WTC11 (cell line): ENCODE results near the gene AMPD3. TPM values are rescaled to one million over a fixed set of nuclear protein-coding genes. Genes with fewer than 3 reads are reported as not detected.

ENCODE experiments used
- ATAC-seq: fragments of 200-7000 bp; cut with Tn5 transposase; 2 replicates; pipeline ENCODE4 v1.10.0; 2021; ENCODE audit warnings: mild to moderate bottlenecking, moderate library complexity
- CTCF ChIA-PET: fragments of 300-600 bp; sonication (Branson Sonifier 250); formaldehyde crosslinking; loops from one replicate; lab custom pipeline; 2021; ENCODE audit warnings: antibody characterized with exemption; lab: Charles Lee
- POLR2A ChIA-PET: fragments of 350-600 bp; sonication (Branson Sonifier 250); formaldehyde crosslinking; loops from one replicate; lab custom pipeline; 2021; ENCODE audit warnings: antibody characterized with exemption; lab: Charles Lee
- DNase-seq: peaks from one replicate; pipeline ENCODE4 v3.0.0; 2021; ENCODE audit warnings: low spot score
- H3K27ac Mint-ChIP-seq: 2 replicates; pipeline ENCODE4 v1.8.0; 2021; ENCODE audit warnings: mixed read lengths
- H3K27me3 Mint-ChIP-seq: 2 replicates; pipeline ENCODE4 v1.8.0; 2021; ENCODE audit warnings: low read depth, mild to moderate bottlenecking, moderate library complexity, mixed read lengths
- H3K36me3 Mint-ChIP-seq: 2 replicates; pipeline ENCODE4 v1.8.0; 2021; ENCODE audit warnings: mixed read lengths
- H3K4me1 Mint-ChIP-seq: 2 replicates; pipeline ENCODE4 v1.8.0; 2022; ENCODE audit warnings: mixed read lengths
- H3K4me3 Mint-ChIP-seq: 2 replicates; pipeline ENCODE4 v1.8.0; 2021; ENCODE audit warnings: mild to moderate bottlenecking, moderate library complexity, mixed read lengths
- H3K9me3 Mint-ChIP-seq: 2 replicates; pipeline ENCODE4 v1.8.0; 2021; ENCODE audit warnings: mixed read lengths
- ARID4B ChIP-seq: sonication (generic); formaldehyde crosslinking; IDR thresholded peaks from 2 replicates; pipeline ENCODE4 v1.8.0; 2023; ENCODE audit warnings: missing genetic modification reagents, mild to moderate bottlenecking, borderline replicate concordance
- ATF2 ChIP-seq: sonication (generic); formaldehyde crosslinking; IDR thresholded peaks from 2 replicates; pipeline ENCODE4 v1.8.1; 2022; ENCODE audit warnings: low read depth, missing genetic modification reagents, borderline replicate concordance
- CREM ChIP-seq: sonication (generic); formaldehyde crosslinking; IDR thresholded peaks from 2 replicates; pipeline ENCODE4 v1.8.1; 2022; ENCODE audit warnings: mild to moderate bottlenecking, missing genetic modification reagents, moderate library complexity
- ELF4 ChIP-seq: sonication (generic); formaldehyde crosslinking; IDR thresholded peaks from 2 replicates; pipeline ENCODE4 v1.8.1; 2022; ENCODE audit warnings: low read depth, mild to moderate bottlenecking, moderate library complexity, missing genetic modification reagents
- EMX1 ChIP-seq: fragments of 250-450 bp; sonication (Bioruptor Pico); IDR thresholded peaks from 2 replicates; pipeline ENCODE4 v1.8.0; 2021; ENCODE audit warnings: mild to moderate bottlenecking
- ETV6 ChIP-seq: sonication (generic); formaldehyde crosslinking; IDR thresholded peaks from 2 replicates; pipeline ENCODE4 v1.8.1; 2022; ENCODE audit warnings: mild to moderate bottlenecking, missing genetic modification reagents
- FOXP1 ChIP-seq: sonication (generic); formaldehyde crosslinking; IDR thresholded peaks from 2 replicates; pipeline ENCODE4 v1.8.0; 2022; ENCODE audit warnings: missing genetic modification reagents, mild to moderate bottlenecking, moderate library complexity, borderline replicate concordance
- FOXP4 ChIP-seq: sonication (generic); formaldehyde crosslinking; IDR thresholded peaks from 2 replicates; pipeline ENCODE4 v1.8.0; 2022; ENCODE audit warnings: mild to moderate bottlenecking, missing genetic modification reagents
- GTF2I ChIP-seq: fragments of 250-450 bp; sonication (Bioruptor Pico); conservative IDR thresholded peaks from 2 replicates; pipeline ENCODE4 v1.4.0; 2021; ENCODE audit warnings: mild to moderate bottlenecking
- OVOL2 ChIP-seq: fragments of 250-450 bp; sonication (Bioruptor Pico); IDR thresholded peaks from 2 replicates; pipeline ENCODE4 v1.9.0; 2021; ENCODE audit warnings: mild to moderate bottlenecking, borderline replicate concordance
- PRRX2 ChIP-seq: fragments of 250-450 bp; sonication (Bioruptor Pico); IDR thresholded peaks from 2 replicates; pipeline ENCODE4 v1.8.0; 2021; ENCODE audit warnings: mild to moderate bottlenecking
- SMAD3 ChIP-seq: sonication (generic); formaldehyde crosslinking; IDR thresholded peaks from 2 replicates; pipeline ENCODE4 v1.8.0; 2022; ENCODE audit warnings: missing genetic modification reagents, mild to moderate bottlenecking, borderline replicate concordance
- SMAD4 ChIP-seq: sonication (generic); formaldehyde crosslinking; IDR thresholded peaks from 2 replicates; pipeline ENCODE4 v1.8.0; 2022; ENCODE audit warnings: mild to moderate bottlenecking, missing genetic modification reagents
- USF1 ChIP-seq: sonication (generic); formaldehyde crosslinking; IDR thresholded peaks from 2 replicates; pipeline ENCODE4 v1.8.0; 2022; ENCODE audit warnings: mild to moderate bottlenecking, missing genetic modification reagents
- ZBTB21 ChIP-seq: sonication (generic); formaldehyde crosslinking; IDR thresholded peaks from 2 replicates; pipeline ENCODE4 v1.8.1; 2023; ENCODE audit warnings: mild to moderate bottlenecking, missing genetic modification reagents, borderline replicate concordance
- ZNF121 ChIP-seq: sonication (generic); formaldehyde crosslinking; IDR thresholded peaks from 2 replicates; pipeline ENCODE4 v1.8.0; 2023; ENCODE audit warnings: missing genetic modification reagents
- ZNF396 ChIP-seq: fragments of 250-450 bp; sonication (Bioruptor Pico); IDR thresholded peaks from 2 replicates; pipeline ENCODE4 v1.8.0; 2021; ENCODE audit warnings: mild to moderate bottlenecking, moderate library complexity, borderline replicate concordance
- ZNF416 ChIP-seq: fragments of 250-450 bp; sonication (Bioruptor Pico); IDR thresholded peaks from 2 replicates; pipeline ENCODE4 v1.9.0; 2021; ENCODE audit warnings: mild to moderate bottlenecking, inconsistent platforms
- total RNA-seq: library from RNA; stranded (reverse); gene quantifications from 3 replicates; pipeline ENCODE4 v1.2.3, GENCODE V29; 2021
- TF ChIP-seq, protein P1 (sequence below): sonication (generic); formaldehyde crosslinking; IDR thresholded peaks from 2 replicates; pipeline ENCODE4 v1.8.0; 2023; ENCODE audit warnings: missing genetic modification reagents

The AMPD3 gene
- total RNA-seq, 1 experiment from 2014 or later = 6.4 TPM

DNA sequence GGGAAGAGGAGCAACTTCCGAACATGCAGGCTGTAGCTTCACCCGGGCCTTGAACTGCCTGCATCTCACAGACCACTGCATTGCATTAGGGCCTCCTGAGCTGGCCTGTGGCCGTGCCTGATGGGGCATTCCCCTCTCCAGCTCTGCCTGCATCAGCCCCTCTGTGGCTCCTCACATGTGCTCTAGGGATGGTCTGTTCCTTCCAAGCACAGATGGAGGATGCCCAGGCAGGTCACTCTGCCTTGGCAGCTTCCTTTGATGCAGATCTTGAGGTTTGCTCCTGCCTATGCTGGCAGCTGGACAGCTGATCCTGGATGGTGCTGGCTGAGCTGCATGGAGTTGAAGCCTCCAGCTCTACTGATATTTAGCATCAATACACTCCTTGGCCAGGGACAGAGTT, 28.5 kb downstream of the AMPD3 start (continued):
- no peak for TF ChIP-seq OVOL2

GRCh38 chr11:10484461-10485180, 29.6 kb downstream of the AMPD3 start:
- H3K9me3 Mint-ChIP-seq = no peaks in the 10 kb centered on the region
- ChIA-PET POLR2A (no interaction called here), CTCF (no interaction called here)
- DNase-seq (no peak), ATAC-seq (no peak)
- peaks cover 6% of the 10 kb centered on the region for H3K4me1 Mint-ChIP-seq
- no peak overlapping the region for H3K27ac Mint-ChIP-seq
- TF ChIP-seq ZNF121 (CRISPR knock-in tag) = no peak
- TF ChIP-seq SMAD3 (CRISPR knock-in tag) = no peak
- no peak for TF ChIP-seq ARID4B
- no peak for TF ChIP-seq ELF4 (CRISPR knock-in tag)
- TF ChIP-seq SMAD4 = no peak
- no peak for TF ChIP-seq CREM (CRISPR knock-in tag)
- no peak for TF ChIP-seq USF1 (CRISPR knock-in tag)
- TF ChIP-seq PRRX2 (CRISPR knock-in tag) = no peak
- TF ChIP-seq GTF2I (CRISPR knock-in tag) = no peak
- TF ChIP-seq, protein P1, sequence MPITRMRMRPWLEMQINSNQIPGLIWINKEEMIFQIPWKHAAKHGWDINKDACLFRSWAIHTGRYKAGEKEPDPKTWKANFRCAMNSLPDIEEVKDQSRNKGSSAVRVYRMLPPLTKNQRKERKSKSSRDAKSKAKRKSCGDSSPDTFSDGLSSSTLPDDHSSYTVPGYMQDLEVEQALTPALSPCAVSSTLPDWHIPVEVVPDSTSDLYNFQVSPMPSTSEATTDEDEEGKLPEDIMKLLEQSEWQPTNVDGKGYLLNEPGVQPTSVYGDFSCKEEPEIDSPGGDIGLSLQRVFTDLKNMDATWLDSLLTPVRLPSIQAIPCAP (CRISPR knock-in tag) = no peak
- TF ChIP-seq ATF2 (CRISPR knock-in tag) = no peak
- TF ChIP-seq FOXP1 (CRISPR knock-in tag) = no peak
- no peak for TF ChIP-seq EMX1
- no peak for TF ChIP-seq ETV6 (CRISPR knock-in tag)
- TF ChIP-seq ZNF416 (CRISPR knock-in tag) = no peak
- TF ChIP-seq OVOL2 = no peak
- TF ChIP-seq FOXP4 (CRISPR knock-in tag) = no peak
- TF ChIP-seq ZNF396 = no peak
- TF ChIP-seq ZBTB21 (CRISPR knock-in tag) = no peak
- H3K27me3 Mint-ChIP-seq = no peaks in the 10 kb centered on the region; the same call in 1 of the 2 replicates
- no peak overlapping the region for H3K4me3 Mint-ChIP-seq
- no peaks in the 10 kb centered on the region for H3K36me3 Mint-ChIP-seq
